HepG2 (cell line): ENCODE data around the gene C19orf38. TPM values are rescaled to one million over a fixed set of nuclear protein-coding genes. Genes with fewer than 3 reads are reported as not detected.

ENCODE experiments used
- ATAC-seq: fragments of 200-7000 bp; cut with Tn5 transposase; 3 replicates; pipeline ENCODE4 v1.9.1; 2020; ENCODE audit warnings: mild to moderate bottlenecking, moderate library complexity
- BruUV-seq: library from RNA; stranded (reverse); fragments of 400-500 nt; replicated peaks from 2 replicates; lab custom pipeline; 2021; lab: Mats Ljungman, UMichigan
- CTCF ChIA-PET: fragments of 300-600 bp; formaldehyde crosslinking; extraction: SDS; loops from one replicate; lab custom pipeline; 2021; ENCODE audit warnings: low total read pairs, inconsistent platforms, low intra/inter-chr PET ratio; lab: Yijun Ruan, JAX
- POLR2A ChIA-PET: fragments of 350-600 bp; sonication (Branson Sonifier 250); formaldehyde crosslinking; loops from one replicate; lab custom pipeline; 2020; ENCODE audit warnings: antibody characterized with exemption, inconsistent platforms; lab: Yijun Ruan, JAX
- DNase-seq: peaks from one replicate; pipeline ENCODE4 v3.0.0-alpha.2; 2015; ENCODE audit warnings: low spot score
- FAIRE-seq: peaks from 3 replicates; lab custom pipeline; 2011; peaks lifted over from hg19 to GRCh38; lab: Jason Lieb, UNC
- H2AFZ ChIP-seq: one replicate; pipeline ENCODE4 v1.6.1; 2011; ENCODE audit warnings: low read length, inconsistent platforms
- H3K27ac ChIP-seq: fragments of 300-600 bp; 3 replicates; pipeline ENCODE4 v1.8.0; 2011; ENCODE audit warnings: mixed run types, mild to moderate bottlenecking, mixed read lengths, low read length, inconsistent platforms; ENCODE audit not compliant: insufficient read depth; ENCODE audit errors: extremely low read length
- H3K27me3 ChIP-seq, 2 experiments: fragments of 200-600 bp in 1 of 2; 2 replicates in 1 of 2; 3 replicates in 1 of 2; pipeline versions ENCODE4 v1.6.0 to v1.8.0; 2011; ENCODE audit warnings: low read length in 2 of 2, mild to moderate bottlenecking in 2 of 2, moderate library complexity in 2 of 2, inconsistent platforms in 1 of 2; ENCODE audit not compliant: insufficient read depth in 2 of 2, control insufficient read depth in 1 of 2
- H3K36me3 ChIP-seq, 2 experiments: fragments of 200-600 bp in 1 of 2; replicated peaks in 1 of 2; 2 replicates in 1 of 2; 3 replicates in 1 of 2; pipeline versions ENCODE4 v1.5.1 to v1.8.0; 2011; ENCODE audit warnings: low read length in 2 of 2, inconsistent platforms in 1 of 2; ENCODE audit not compliant: insufficient read depth in 2 of 2, control insufficient read depth in 1 of 2
- H3K4me1 ChIP-seq: 2 replicates; pipeline ENCODE4 v1.5.1; 2012; ENCODE audit warnings: low read length, inconsistent platforms; ENCODE audit not compliant: insufficient read depth
- H3K4me2 ChIP-seq: 2 replicates; pipeline ENCODE4 v1.6.0; 2011; ENCODE audit warnings: low read depth, low read length, inconsistent platforms
- H3K4me3 ChIP-seq, 3 experiments: fragments of 200-600 bp in 1 of 3; sonication (generic), shearing (Covaris generic) in 1 of 3; replicated peaks in 1 of 3; 2 replicates each; pipeline ENCODE4 v1.5.1; 2011 to 2016; ENCODE audit warnings: low read length in 3 of 3, inconsistent platforms in 2 of 3, low read depth in 2 of 3, mild to moderate bottlenecking in 2 of 3, control low read depth in 1 of 3, mixed read lengths in 1 of 3; ENCODE audit not compliant: insufficient read depth in 1 of 3
- H3K79me2 ChIP-seq: one replicate; pipeline ENCODE4 v1.6.1; 2011; ENCODE audit warnings: low read length, inconsistent platforms; ENCODE audit not compliant: insufficient read depth
- H3K9ac ChIP-seq: 2 replicates; pipeline ENCODE4 v1.6.0; 2011; ENCODE audit warnings: mild to moderate bottlenecking, low read depth, low read length, inconsistent platforms; ENCODE audit not compliant: insufficient read depth
- H3K9me3 ChIP-seq: 2 replicates; pipeline ENCODE4 v1.5.1; 2012; ENCODE audit warnings: mild to moderate bottlenecking, low read length
- H4K20me1 ChIP-seq: 2 replicates; pipeline ENCODE4 v1.6.0; 2011; ENCODE audit warnings: inconsistent platforms, mild to moderate bottlenecking, low read length, moderate library complexity; ENCODE audit not compliant: insufficient read depth
- AGO2 ChIP-seq: fragments of 200-400 bp; formaldehyde crosslinking; optimal IDR thresholded peaks from 2 replicates; pipeline ENCODE3; 2017; ENCODE audit warnings: mild to moderate bottlenecking, low read depth, low read length, moderate library complexity
- EZH2 ChIP-seq: conservative IDR thresholded peaks from 2 replicates; pipeline ENCODE4 v1.6.1; 2012; ENCODE audit warnings: mild to moderate bottlenecking, low read depth, low read length, moderate library complexity
- GATAD1 ChIP-seq: IDR thresholded peaks from 2 replicates; pipeline ENCODE4 v1.6.1; 2016; ENCODE audit warnings: missing genetic modification reagents, missing compliant biosample characterization
- MIER3 ChIP-seq: IDR thresholded peaks from 2 replicates; pipeline ENCODE4 v1.6.1; 2016; ENCODE audit warnings: missing compliant biosample characterization, borderline replicate concordance
- MXD3 ChIP-seq: IDR thresholded peaks from 2 replicates; pipeline ENCODE4 v1.6.1; 2016; ENCODE audit warnings: mild to moderate bottlenecking, missing biosample characterization, missing genetic modification reagents
- SMAD1 ChIP-seq: sonication (generic); formaldehyde crosslinking; IDR thresholded peaks from 2 replicates; pipeline ENCODE4 v1.4.0; 2020; ENCODE audit warnings: missing genetic modification reagents, low read depth, mild to moderate bottlenecking, borderline replicate concordance
- THYN1 ChIP-seq: sonication (generic); formaldehyde crosslinking; IDR thresholded peaks from 2 replicates; pipeline ENCODE4 v1.8.1; 2023; ENCODE audit warnings: low read depth, mild to moderate bottlenecking, moderate library complexity, missing genetic modification reagents, borderline replicate concordance
- ZNF800 ChIP-seq: sonication (generic); formaldehyde crosslinking; IDR thresholded peaks from 2 replicates; pipeline ENCODE4 v1.4.0; 2020; ENCODE audit warnings: missing genetic modification reagents
- WGBS: methylation state at CpG from one replicate; pipeline ENCODE4 v1.1.6; 2017; ENCODE audit warnings: low lambda C conversion rate; 5-methylcytosine and 5-hydroxymethylcytosine counted together
- in situ Hi-C: cut with HindIII; loops from 2 replicates; pipeline ENCODE4 v1.10.0; 2017; ENCODE audit warnings: low pct_unique_long_range_greater_than_20kb; ENCODE audit not compliant: extremely low pct_ligation_motif_present
- intact Hi-C: fragments of 100-400 bp; cut with micrococcal nuclease; formaldehyde crosslinking; loops from one replicate; pipeline ENCODE4 v1.10.0; 2022; ENCODE audit not compliant: unreplicated experiment
- polyA plus RNA-seq, 8 experiments: library from polyadenylated mRNA; depleted of rRNA in 3 of 8; stranded (reverse) in 7 of 8; unstranded in 1 of 8; fragments of >200 nt; fragmentation: Illumina TruSeq in 4 of 8; extraction: Trizol in 4 of 8; gene quantifications; 2 replicates each; pipeline versions ENCODE4 v1.2.1 to v1.2.3, GENCODE V29; 2011 to 2016; ENCODE audit warnings: low read depth in 4 of 8, missing spikeins in 1 of 8, mixed read lengths in 1 of 8; ENCODE audit not compliant: insufficient read depth in 1 of 8
- total RNA-seq, 5 experiments: library from RNA; depleted of rRNA; stranded (reverse); fragments of >200 nt; fragmentation: Illumina TruSeq; extraction: Trizol; gene quantifications; 2 replicates each; pipeline ENCODE4 v1.2.3, GENCODE V29; 2016; ENCODE audit warnings: low read depth in 1 of 5

C19orf38 gene
- total and polyA plus RNA-seq, 2 of the 13 experiments (the other 11 are each of a cell fraction or from before 2014, with no cell fraction given) = 0.11 TPM; not detected in 1

- no peak overlapping the region for H3K4me2 ChIP-seq
- H3K27ac ChIP-seq = no peak overlapping the region
- FAIRE-seq (no peak), DNase-seq (no peak), ATAC-seq (no peak)
- H4K20me1 ChIP-seq = no peaks in the 10 kb centered on the region
- H3K36me3 ChIP-seq = peaks cover 10 to 15% of the 10 kb centered on the region in 2 experiments; a peak in 4 of 5 replicates
- POLR2A ChIA-PET = no interaction called here
- H2AFZ ChIP-seq = no peak overlapping the region
- H3K27me3 ChIP-seq = no peaks in the 10 kb centered on the region
- in situ Hi-C loops (no loop called here), intact Hi-C loops (loop anchor here (10.0 kb wide), 1 partner anchor 118 kb away; the partner anchor contains the start of gene DNM2)
- CTCF ChIA-PET = no interaction called here
- H3K9me3 ChIP-seq = no peaks in the 10 kb centered on the region
- TF ChIP-seq MIER3 (CRISPR knock-in tag) (no peak), THYN1 (CRISPR knock-in tag) (no peak), AGO2 (peak; percentile 87), EZH2 (no peak), ZNF800 (CRISPR knock-in tag) (no peak), MXD3 (no peak), GATAD1 (no peak), SMAD1 (CRISPR knock-in tag) (no peak)
- no peak overlapping the region for H3K4me3 ChIP-seq
- 93% methylated on average over 14 of the region's 20 CpGs for WGBS
- no peaks in the 10 kb centered on the region for H3K79me2 ChIP-seq
- H3K9ac ChIP-seq = no peak overlapping the region
- TSS peak; percentile 34 for BruUV-seq
- H3K4me1 ChIP-seq = peaks cover 16% of the 10 kb centered on the region
Measured at GRCh38 chr19:10832939-10833296, 15.3 kb upstream of the C19orf38 start.
